Activated naive CD4-positive, alpha-beta T cell treated with Interleukin-2 at 50 U/mL for 16 hours (primary cell): Measurements from ENCODE around the gene HLA-F.

Experiments
- DNase-seq: peaks from one replicate; pipeline ENCODE4 v3.0.0-alpha.2; 2020

Gene HLA-F

DNA sequence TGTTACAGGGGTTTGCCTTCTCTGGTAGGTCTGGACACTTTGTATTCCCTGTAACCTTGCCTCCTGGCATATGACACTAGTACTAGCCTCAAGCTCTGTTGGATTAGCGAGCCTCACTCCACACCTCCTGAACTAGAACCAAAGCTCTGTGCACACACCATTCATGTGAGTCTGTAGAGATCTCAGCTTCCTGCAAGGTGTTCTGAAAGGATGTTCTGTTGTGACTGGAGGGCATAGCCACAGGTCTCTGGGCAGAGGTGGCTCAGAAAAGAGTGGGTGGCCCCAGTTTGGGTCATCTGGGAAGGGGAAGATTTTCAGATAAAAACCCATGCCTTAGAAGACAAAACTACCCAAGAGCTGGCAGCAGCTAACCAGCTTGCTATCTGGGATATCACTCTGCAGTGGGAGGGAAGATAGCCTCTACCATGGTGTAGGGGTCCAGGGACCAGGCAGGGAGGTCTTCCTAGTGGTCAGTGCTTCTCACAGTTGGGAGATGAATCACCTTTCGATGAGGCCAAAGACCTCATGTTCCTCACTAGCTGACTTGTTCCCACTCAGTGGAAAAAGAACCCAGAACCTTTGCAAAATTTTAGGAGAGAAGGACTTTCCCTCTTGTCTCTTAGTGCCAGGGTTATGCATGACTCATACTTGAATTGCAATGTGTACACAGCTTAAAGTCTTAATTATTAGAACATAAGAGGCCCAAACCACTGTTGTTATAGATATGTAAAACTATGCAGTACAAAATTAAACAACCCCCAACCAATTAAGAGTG, 41.4 kb downstream of the HLA-F start:
- no peak for DNase-seq

DNA sequence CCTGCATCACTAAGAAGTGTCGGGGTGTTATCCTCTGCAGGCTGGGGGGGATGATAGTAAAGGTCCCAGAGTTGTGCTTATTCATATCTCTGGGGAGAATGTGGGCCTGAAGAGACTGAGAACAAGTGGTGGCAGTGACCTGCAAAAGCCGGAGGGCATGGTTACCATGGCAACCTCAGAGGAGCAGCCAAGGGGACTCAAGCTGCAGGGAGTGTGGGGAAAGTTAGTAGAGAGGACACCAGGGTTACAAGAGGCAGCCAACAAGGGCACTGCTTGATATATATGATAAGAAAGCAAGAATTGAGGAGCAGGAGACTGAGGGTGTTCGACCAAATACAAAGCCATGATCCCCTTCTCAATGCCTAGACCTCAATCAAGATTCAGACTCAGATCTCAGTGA, 46.1 kb downstream of the HLA-F start:
- no peak for DNase-seq

DNA sequence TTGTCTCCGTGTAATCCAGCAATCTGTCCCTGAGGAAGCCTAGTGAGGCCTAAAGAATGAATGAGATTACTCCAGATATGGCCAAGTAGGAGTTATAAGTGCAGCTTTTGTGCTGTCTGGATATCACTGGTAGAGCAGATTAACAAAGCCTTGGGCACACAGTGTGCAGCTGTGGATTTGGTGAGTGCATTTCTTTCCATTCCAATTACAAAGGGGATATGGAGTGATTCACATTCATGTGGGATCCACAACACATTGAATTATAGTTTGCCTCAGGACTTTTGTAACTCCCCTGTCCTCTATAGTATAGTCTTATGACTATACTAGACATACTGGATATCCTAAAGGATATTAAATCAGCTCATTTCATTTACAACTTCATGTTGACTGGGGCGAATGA, 47.1 kb downstream of the HLA-F start:
- DNase-seq, result no peak

DNA sequence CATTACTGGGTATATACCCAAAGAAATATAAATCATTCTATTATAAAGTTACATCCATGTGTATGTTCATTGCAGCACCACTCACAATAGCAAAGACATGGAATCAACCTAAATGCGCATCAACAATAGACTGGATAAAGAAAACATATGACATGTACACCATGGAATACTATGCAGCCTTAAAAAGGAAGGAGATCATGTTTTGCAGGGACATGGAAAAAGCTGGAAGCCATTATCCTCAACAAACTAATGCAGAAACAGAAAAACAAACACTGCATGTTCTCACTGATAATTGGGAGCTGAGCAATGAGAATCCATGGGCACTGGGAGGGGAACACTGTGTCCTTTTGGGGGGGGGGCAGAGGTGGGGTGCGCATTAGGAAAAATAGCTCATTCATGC, 53.5 kb downstream of the HLA-F start:
- DNase-seq, result no peak
